CD14-positive monocyte (primary cell): ENCODE data around the gene ALDH1L2. TPM values are rescaled to one million over a fixed set of nuclear protein-coding genes. Genes with fewer than 3 reads are reported as not detected.

ENCODE experiments used
- DNase-seq, 3 donors: peaks; one replicate each; pipeline ENCODE4 v3.0.0-alpha.2; 2011 to 2022
- H2AFZ ChIP-seq: 2 replicates; pipeline ENCODE4 v1.6.0; 2012; ENCODE audit warnings: mild to moderate bottlenecking, low read depth, low read length, inconsistent platforms; ENCODE audit not compliant: insufficient read depth, poor library complexity, severe bottlenecking
- H3K27ac ChIP-seq, 2 donors: 1 replicate in 1 of 2; 2 replicates in 1 of 2; pipeline ENCODE4 v1.5.1; 2012 to 2013; ENCODE audit warnings: low read length in 2 of 2, control low read depth in 1 of 2, inconsistent platforms in 1 of 2, low read depth in 1 of 2, mild to moderate bottlenecking in 1 of 2
- H3K27me3 ChIP-seq, 2 donors: one replicate each; pipeline versions ENCODE4 v1.6.0 to v1.6.1; 2011 to 2013; ENCODE audit warnings: low read length in 2 of 2; ENCODE audit not compliant: control insufficient read depth in 2 of 2, insufficient read depth in 2 of 2
- H3K36me3 ChIP-seq, 2 donors: replicated peaks in 1 of 2; 1 replicate in 1 of 2; 2 replicates in 1 of 2; pipeline versions ENCODE4 v1.5.1 to v1.6.1; 2012 to 2013; ENCODE audit warnings: low read length in 2 of 2, control low read depth in 1 of 2, inconsistent platforms in 1 of 2, mild to moderate bottlenecking in 1 of 2; ENCODE audit not compliant: insufficient read depth in 2 of 2, control insufficient read depth in 1 of 2
- H3K4me1 ChIP-seq, 2 donors: 1 replicate in 1 of 2; 2 replicates in 1 of 2; pipeline versions ENCODE4 v1.5.1 to v1.6.1; 2012 to 2013; ENCODE audit warnings: low read length in 2 of 2, control low read depth in 1 of 2, inconsistent platforms in 1 of 2, mild to moderate bottlenecking in 1 of 2, moderate library complexity in 1 of 2; ENCODE audit not compliant: insufficient read depth in 2 of 2, control insufficient read depth in 1 of 2
- H3K4me2 ChIP-seq: replicated peaks from 2 replicates; pipeline ENCODE3; 2012; ENCODE audit warnings: low read length, moderate library complexity, mild to moderate bottlenecking; ENCODE audit not compliant: poor library complexity, severe bottlenecking; ENCODE audit errors: extremely low read depth
- H3K4me3 ChIP-seq, 3 experiments: fragments of 200-600 bp in 1 of 3; sonication (generic) in 1 of 3; replicated peaks in 1 of 3; 1 replicate in 2 of 3; 2 replicates in 1 of 3; pipeline ENCODE4 v1.5.1; 2011 to 2013; ENCODE audit warnings: low read length in 3 of 3, mild to moderate bottlenecking in 3 of 3, control low read depth in 2 of 3, low read depth in 2 of 3, inconsistent platforms in 1 of 3, moderate library complexity in 1 of 3
- H3K79me2 ChIP-seq: 2 replicates; pipeline ENCODE4 v1.6.0; 2012; ENCODE audit warnings: mild to moderate bottlenecking, control low read depth, inconsistent platforms, low read length, moderate library complexity; ENCODE audit not compliant: insufficient read depth
- H3K9ac ChIP-seq: 2 replicates; pipeline ENCODE4 v1.6.0; 2017; ENCODE audit warnings: low read length, mild to moderate bottlenecking; ENCODE audit not compliant: insufficient read depth, poor library complexity, severe bottlenecking
- H3K9me3 ChIP-seq, 2 donors: replicated peaks in 1 of 2; 1 replicate in 1 of 2; 2 replicates in 1 of 2; pipeline versions ENCODE4 v1.5.1 to v1.6.1; 2012 to 2013; ENCODE audit warnings: low read length in 2 of 2, control low read depth in 1 of 2; ENCODE audit not compliant: control insufficient read depth in 1 of 2, insufficient read depth in 1 of 2
- H4K20me1 ChIP-seq: 2 replicates; pipeline ENCODE4 v1.6.0; 2012; ENCODE audit warnings: mild to moderate bottlenecking, low read length, control low read depth, moderate library complexity; ENCODE audit not compliant: insufficient read depth
- H3K27ac Mint-ChIP-seq, 7 donors: one replicate each; pipeline ENCODE4 v1.8.0; 2020; ENCODE audit warnings: mild to moderate bottlenecking in 7 of 7, mixed read lengths in 7 of 7, moderate library complexity in 6 of 7, inconsistent platforms in 2 of 7
- H3K27me3 Mint-ChIP-seq, 3 donors: one replicate each; pipeline ENCODE4 v1.8.0; 2021 to 2022; ENCODE audit warnings: low read depth in 3 of 3, mild to moderate bottlenecking in 3 of 3, mixed read lengths in 3 of 3, moderate library complexity in 3 of 3, inconsistent platforms in 1 of 3
- H3K36me3 Mint-ChIP-seq, 2 donors: one replicate each; pipeline ENCODE4 v1.8.0; 2020; ENCODE audit warnings: mixed read lengths in 2 of 2, inconsistent platforms in 1 of 2, mild to moderate bottlenecking in 1 of 2
- H3K4me1 Mint-ChIP-seq: one replicate; pipeline ENCODE4 v1.8.0; 2020; ENCODE audit warnings: mild to moderate bottlenecking, mixed read lengths
- H3K4me3 Mint-ChIP-seq, 2 donors: one replicate each; pipeline ENCODE4 v1.8.0; 2020; ENCODE audit warnings: mild to moderate bottlenecking in 2 of 2, mixed read lengths in 2 of 2, moderate library complexity in 1 of 2
- H3K9me3 Mint-ChIP-seq, 7 donors: one replicate each; pipeline ENCODE4 v1.8.0; 2020 to 2022; ENCODE audit warnings: mixed read lengths in 7 of 7, mild to moderate bottlenecking in 6 of 7, moderate library complexity in 6 of 7, inconsistent platforms in 2 of 7
- CTCF ChIP-seq: fragments of 200-600 bp; IDR thresholded peaks from one replicate; pipeline ENCODE4 v1.8.0; 2022; ENCODE audit warnings: antibody characterized with exemption, mild to moderate bottlenecking
- WGBS: methylation state at CpG from one replicate; pipeline ENCODE4 v1.1.5; 2013; ENCODE audit warnings: missing lambda C conversion rate; ENCODE audit not compliant: insufficient coverage; 5-methylcytosine and 5-hydroxymethylcytosine counted together
- intact Hi-C, 2 donors: fragments of 100-400 bp; cut with micrococcal nuclease; formaldehyde crosslinking; loops; one replicate each; pipeline versions ENCODE4 v1.15.0 to v1.15.1; 2023
- polyA plus RNA-seq, 3 donors: library from polyadenylated mRNA; depleted of rRNA in 1 of 3; unstranded in 2 of 3; stranded (reverse) in 1 of 3; fragments of 300-500 nt in 2 of 3; fragments of >200 nt in 1 of 3; fragmentation: Illumina TruSeq in 2 of 3; gene quantifications; 1 replicate in 2 of 3; 2 replicates in 1 of 3; pipeline ENCODE4 v1.2.3, GENCODE V29; 2012 to 2021

Gene ALDH1L2
- polyA plus RNA-seq, 3 donors = 0.03 to 0.20 TPM; not detected in 1

GRCh38 chr12:105100998-105101397, 16.7 kb upstream of the ALDH1L2 start:
- Histone ChIP-seq H3K4me1 (peaks cover 5% of the 10 kb centered on the region in 2 donors), H2AFZ (no peak overlapping the region), H3K27ac (no peak overlapping the region), H4K20me1 (no peaks in the 10 kb centered on the region), H3K4me2 (no peak overlapping the region), H3K27me3 (peaks cover 2 to 3% of the 10 kb centered on the region in 2 donors), H3K36me3 (no peaks in the 10 kb centered on the region), H3K79me2 (no peaks in the 10 kb centered on the region), H3K4me3 (no peak overlapping the region), H3K9me3 (peaks cover 6 to 12% of the 10 kb centered on the region in 2 donors), H3K9ac (no peak overlapping the region)
- no peak overlapping the region for H3K4me3 Mint-ChIP-seq
- no peak for TF ChIP-seq CTCF
- H3K27ac Mint-ChIP-seq = no peak overlapping the region
- no peak for DNase-seq
- H3K36me3 Mint-ChIP-seq = no peaks in the 10 kb centered on the region
- peaks cover 2 to 12% (median 11%) of the 10 kb centered on the region in 3 donors for H3K27me3 Mint-ChIP-seq
- peaks cover 13% of the 10 kb centered on the region for H3K4me1 Mint-ChIP-seq
- peaks cover 7 to 15% (median 12%) of the 10 kb centered on the region in 7 donors for H3K9me3 Mint-ChIP-seq
- intact Hi-C loops = loop anchor here (10.0 kb wide), 2 partner anchors 796 to 966 kb away; partner anchors contain the start of genes EID3 (in 1 of the 2) and NFYB (in 1 of the 2)

DNA sequence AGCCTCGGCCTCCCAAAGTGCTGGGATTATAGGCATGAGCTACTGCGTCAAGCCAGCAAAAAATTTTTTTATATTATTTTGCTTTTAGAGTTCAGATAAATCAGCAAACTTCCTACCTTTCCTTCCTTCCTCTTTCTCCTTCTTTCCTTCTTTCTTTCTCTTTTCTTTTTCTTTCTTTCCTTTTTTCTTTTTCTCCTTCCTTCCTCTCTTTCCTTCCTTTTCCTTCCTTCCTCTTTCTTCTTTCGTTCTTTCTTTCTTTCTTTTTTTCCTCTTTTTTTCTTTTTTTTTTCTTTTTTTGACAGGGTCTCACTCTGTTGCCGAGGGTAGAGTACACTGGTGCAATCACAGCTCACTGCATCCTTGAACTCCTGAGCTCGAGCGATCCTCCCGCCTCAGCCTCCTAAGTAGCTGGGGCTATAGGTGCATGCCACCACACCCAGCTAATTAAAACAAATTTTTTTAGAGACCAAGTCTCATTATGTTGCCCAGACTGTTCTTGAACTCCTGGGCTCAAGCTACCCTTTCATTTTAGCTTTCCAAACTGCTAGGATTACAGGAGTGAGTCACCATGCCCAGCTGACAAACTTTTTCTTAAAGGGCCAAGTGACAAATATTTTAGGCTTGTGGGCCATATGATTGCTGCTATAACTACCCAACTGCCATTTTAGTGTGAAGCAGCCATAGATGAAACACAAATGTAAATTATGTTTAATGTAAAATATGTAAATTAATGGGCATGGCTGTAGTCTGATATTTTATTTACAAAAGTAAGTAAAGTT, 16.1 kb upstream of the ALDH1L2 start:
- no peak overlapping the region for H3K4me2 ChIP-seq
- WGBS = 73% methylated on average over 5 of the region's 7 CpGs
- H3K9me3 ChIP-seq = peaks cover 9 to 15% of the 10 kb centered on the region in 2 donors
- no peaks in the 10 kb centered on the region for H4K20me1 ChIP-seq
- DNase-seq = peak in 1 of 3 donors; percentile 11
- H3K27me3 ChIP-seq = peaks cover 0 to 2% of the 10 kb centered on the region in 2 donors
- H3K4me1 ChIP-seq = peaks cover 5% of the 10 kb centered on the region in 2 donors
- no peaks in the 10 kb centered on the region for H3K79me2 ChIP-seq
- H3K27ac Mint-ChIP-seq = peak overlapping the region in 3 of 7 donors; percentile 20 to 84 (median 50)
- no peak overlapping the region for H3K9ac ChIP-seq
- H3K9me3 Mint-ChIP-seq = peaks cover 12 to 20% (median 18%) of the 10 kb centered on the region in 7 donors
- TF ChIP-seq CTCF = no peak
- peaks cover 2 to 12% (median 12%) of the 10 kb centered on the region in 3 donors for H3K27me3 Mint-ChIP-seq
- peaks cover 13% of the 10 kb centered on the region for H3K4me1 Mint-ChIP-seq
- no peak overlapping the region for H3K4me3 Mint-ChIP-seq
- H3K36me3 ChIP-seq = no peaks in the 10 kb centered on the region
- no peak overlapping the region for H3K27ac ChIP-seq
- H2AFZ ChIP-seq = no peak overlapping the region
- intact Hi-C loops = loop anchor here (10.0 kb wide), 2 partner anchors 796 to 966 kb away; partner anchors contain the start of genes EID3 (in 1 of the 2) and NFYB (in 1 of the 2)
- H3K36me3 Mint-ChIP-seq = no peaks in the 10 kb centered on the region
- no peak overlapping the region for H3K4me3 ChIP-seq
